HepG2 (cell line): ENCODE measurements around the gene VDR. TPM values are rescaled to one million over a fixed set of nuclear protein-coding genes. Genes with fewer than 3 reads are reported as not detected.

Experiments used
- ATAC-seq: fragments of 200-7000 bp; cut with Tn5 transposase; 3 replicates; pipeline ENCODE4 v1.9.1; 2020; ENCODE audit warnings: mild to moderate bottlenecking, moderate library complexity
- BruUV-seq: library from RNA; stranded (reverse); fragments of 400-500 nt; replicated peaks from 2 replicates; lab custom pipeline; 2021; lab: Mats Ljungman, UMichigan
- CTCF ChIA-PET: fragments of 300-600 bp; formaldehyde crosslinking; extraction: SDS; loops from one replicate; lab custom pipeline; 2021; ENCODE audit warnings: low total read pairs, inconsistent platforms, low intra/inter-chr PET ratio; lab: Yijun Ruan, JAX
- POLR2A ChIA-PET: fragments of 350-600 bp; sonication (Branson Sonifier 250); formaldehyde crosslinking; loops from one replicate; lab custom pipeline; 2020; ENCODE audit warnings: antibody characterized with exemption, inconsistent platforms; lab: Yijun Ruan, JAX
- DNase-seq: peaks from one replicate; pipeline ENCODE4 v3.0.0-alpha.2; 2015; ENCODE audit warnings: low spot score
- FAIRE-seq: peaks from 3 replicates; lab custom pipeline; 2011; peaks lifted over from hg19 to GRCh38; lab: Jason Lieb, UNC
- H2AFZ ChIP-seq: one replicate; pipeline ENCODE4 v1.6.1; 2011; ENCODE audit warnings: low read length, inconsistent platforms
- H3K27ac ChIP-seq: fragments of 300-600 bp; 3 replicates; pipeline ENCODE4 v1.8.0; 2011; ENCODE audit warnings: mixed run types, mild to moderate bottlenecking, mixed read lengths, low read length, inconsistent platforms; ENCODE audit not compliant: insufficient read depth; ENCODE audit errors: extremely low read length
- H3K27me3 ChIP-seq, 2 experiments: fragments of 200-600 bp in 1 of 2; 2 replicates in 1 of 2; 3 replicates in 1 of 2; pipeline versions ENCODE4 v1.6.0 to v1.8.0; 2011; ENCODE audit warnings: low read length in 2 of 2, mild to moderate bottlenecking in 2 of 2, moderate library complexity in 2 of 2, inconsistent platforms in 1 of 2; ENCODE audit not compliant: insufficient read depth in 2 of 2, control insufficient read depth in 1 of 2
- H3K36me3 ChIP-seq, 2 experiments: fragments of 200-600 bp in 1 of 2; replicated peaks in 1 of 2; 2 replicates in 1 of 2; 3 replicates in 1 of 2; pipeline versions ENCODE4 v1.5.1 to v1.8.0; 2011; ENCODE audit warnings: low read length in 2 of 2, inconsistent platforms in 1 of 2; ENCODE audit not compliant: insufficient read depth in 2 of 2, control insufficient read depth in 1 of 2
- H3K4me1 ChIP-seq: 2 replicates; pipeline ENCODE4 v1.5.1; 2012; ENCODE audit warnings: low read length, inconsistent platforms; ENCODE audit not compliant: insufficient read depth
- H3K4me2 ChIP-seq: 2 replicates; pipeline ENCODE4 v1.6.0; 2011; ENCODE audit warnings: low read depth, low read length, inconsistent platforms
- H3K4me3 ChIP-seq, 3 experiments: fragments of 200-600 bp in 1 of 3; sonication (generic), shearing (Covaris generic) in 1 of 3; replicated peaks in 1 of 3; 2 replicates each; pipeline ENCODE4 v1.5.1; 2011 to 2016; ENCODE audit warnings: low read length in 3 of 3, inconsistent platforms in 2 of 3, low read depth in 2 of 3, mild to moderate bottlenecking in 2 of 3, control low read depth in 1 of 3, mixed read lengths in 1 of 3; ENCODE audit not compliant: insufficient read depth in 1 of 3
- H3K79me2 ChIP-seq: one replicate; pipeline ENCODE4 v1.6.1; 2011; ENCODE audit warnings: low read length, inconsistent platforms; ENCODE audit not compliant: insufficient read depth
- H3K9ac ChIP-seq: 2 replicates; pipeline ENCODE4 v1.6.0; 2011; ENCODE audit warnings: mild to moderate bottlenecking, low read depth, low read length, inconsistent platforms; ENCODE audit not compliant: insufficient read depth
- H3K9me3 ChIP-seq: 2 replicates; pipeline ENCODE4 v1.5.1; 2012; ENCODE audit warnings: mild to moderate bottlenecking, low read length
- H4K20me1 ChIP-seq: 2 replicates; pipeline ENCODE4 v1.6.0; 2011; ENCODE audit warnings: inconsistent platforms, mild to moderate bottlenecking, low read length, moderate library complexity; ENCODE audit not compliant: insufficient read depth
- AFF4 ChIP-seq: sonication (generic); formaldehyde crosslinking; IDR thresholded peaks from 2 replicates; pipeline ENCODE4 v1.4.0; 2020; ENCODE audit warnings: missing genetic modification reagents
- ARNTL ChIP-seq: sonication (generic); formaldehyde crosslinking; IDR thresholded peaks from 2 replicates; pipeline ENCODE4 v1.4.0; 2020; ENCODE audit warnings: mild to moderate bottlenecking, missing genetic modification reagents
- GLMP ChIP-seq: sonication (generic); formaldehyde crosslinking; IDR thresholded peaks from 2 replicates; pipeline ENCODE4 v1.9.0; 2021; ENCODE audit warnings: missing genetic modification reagents, mild to moderate bottlenecking, borderline replicate concordance
- NFE2L2 ChIP-seq: fragments of 150-350 bp; IDR thresholded peaks from 2 replicates; pipeline ENCODE4 v1.6.1; 2014; ENCODE audit warnings: low read length
- SIN3A ChIP-seq: IDR thresholded peaks from 2 replicates; pipeline ENCODE4 v1.6.1; 2011; ENCODE audit warnings: low read depth, mild to moderate bottlenecking, control low read depth, low read length, borderline replicate concordance
- SIX1 ChIP-seq: sonication (generic); formaldehyde crosslinking; IDR thresholded peaks from 2 replicates; pipeline ENCODE4 v1.4.0; 2020; ENCODE audit warnings: missing genetic modification reagents, borderline replicate concordance
- SNAPC4 ChIP-seq: sonication (generic); formaldehyde crosslinking; IDR thresholded peaks from 2 replicates; pipeline ENCODE4 v1.4.0; 2020; ENCODE audit warnings: mild to moderate bottlenecking, missing genetic modification reagents
- SP1 ChIP-seq, 2 experiments: fragments of 450-650 bp in 1 of 2; sonication (generic) in 1 of 2; formaldehyde crosslinking in 1 of 2; IDR thresholded peaks; 2 replicates each; pipeline versions ENCODE4 v1.4.0 to v1.6.1; 2016 to 2020; ENCODE audit warnings: missing genetic modification reagents in 1 of 2
- ZBTB33 ChIP-seq: sonication (generic); formaldehyde crosslinking; IDR thresholded peaks from 2 replicates; pipeline ENCODE4 v1.4.0; 2020; ENCODE audit warnings: missing genetic modification reagents
- ZNF572 ChIP-seq: sonication (generic); formaldehyde crosslinking; IDR thresholded peaks from 2 replicates; pipeline ENCODE4 v1.5.1; 2020; ENCODE audit warnings: mild to moderate bottlenecking, missing genetic modification reagents
- WGBS: methylation state at CpG from one replicate; pipeline ENCODE4 v1.1.6; 2017; ENCODE audit warnings: low lambda C conversion rate; 5-methylcytosine and 5-hydroxymethylcytosine counted together
- in situ Hi-C: cut with HindIII; loops from 2 replicates; pipeline ENCODE4 v1.10.0; 2017; ENCODE audit warnings: low pct_unique_long_range_greater_than_20kb; ENCODE audit not compliant: extremely low pct_ligation_motif_present
- intact Hi-C: fragments of 100-400 bp; cut with micrococcal nuclease; formaldehyde crosslinking; loops from one replicate; pipeline ENCODE4 v1.10.0; 2022; ENCODE audit not compliant: unreplicated experiment
- polyA plus RNA-seq, 8 experiments: library from polyadenylated mRNA; depleted of rRNA in 3 of 8; stranded (reverse) in 7 of 8; unstranded in 1 of 8; fragments of >200 nt; fragmentation: Illumina TruSeq in 4 of 8; extraction: Trizol in 4 of 8; gene quantifications; 2 replicates each; pipeline versions ENCODE4 v1.2.1 to v1.2.3, GENCODE V29; 2011 to 2016; ENCODE audit warnings: low read depth in 4 of 8, missing spikeins in 1 of 8, mixed read lengths in 1 of 8; ENCODE audit not compliant: insufficient read depth in 1 of 8
- total RNA-seq, 5 experiments: library from RNA; depleted of rRNA; stranded (reverse); fragments of >200 nt; fragmentation: Illumina TruSeq; extraction: Trizol; gene quantifications; 2 replicates each; pipeline ENCODE4 v1.2.3, GENCODE V29; 2016; ENCODE audit warnings: low read depth in 1 of 5

The VDR gene
- total and polyA plus RNA-seq, 2 of the 13 experiments (the other 11 are each of a cell fraction or from before 2014, with no cell fraction given) = 0.08 to 0.33 TPM

DNA sequence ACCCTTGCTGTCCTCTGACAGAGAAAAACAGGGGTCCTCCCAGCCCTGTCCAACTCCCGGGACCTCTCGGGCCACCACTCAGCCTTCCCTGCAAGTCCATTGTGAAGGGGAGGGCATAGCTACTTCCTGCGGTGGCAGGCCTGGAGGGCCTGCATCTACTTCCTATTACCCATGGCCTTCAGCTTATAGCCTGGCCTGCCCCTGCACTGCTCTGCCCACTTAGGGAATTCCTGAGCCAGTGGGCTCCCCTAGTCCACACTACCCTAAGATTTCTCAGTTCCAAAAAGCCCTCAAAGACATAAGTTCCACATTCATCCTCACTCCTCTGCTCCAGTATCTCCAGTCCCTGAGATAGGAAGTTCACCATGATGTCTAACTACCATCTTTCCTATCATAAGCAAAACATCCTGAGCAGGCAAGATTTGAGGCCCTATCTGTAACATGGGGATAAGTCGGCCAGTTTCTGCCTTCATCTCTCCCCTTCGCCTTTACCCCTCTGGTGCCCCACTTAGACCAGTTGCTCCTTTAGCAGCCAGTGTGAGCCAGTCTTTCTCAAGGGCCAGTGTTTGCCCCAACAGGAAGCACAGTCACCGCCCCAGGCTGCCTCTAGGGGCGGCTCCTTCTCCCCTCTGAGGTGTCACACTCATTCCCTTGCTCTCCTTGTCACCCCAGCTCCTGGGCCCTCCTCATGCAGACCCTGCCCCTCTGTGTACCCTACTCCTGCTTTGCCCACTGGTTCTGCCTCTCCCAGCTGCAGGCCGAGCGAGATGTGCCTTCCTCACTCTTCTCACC is 96.0 kb downstream of the VDR start:
- Histone ChIP-seq H3K4me1 (0 out of 2 replicates have a peak, but pooled peaks cover 5% of the 10 kb centered on the region), H3K36me3 (no peaks in the 10 kb centered on the region; a peak in 1 of 5 replicates), H3K4me2 (no peak overlapping the region), H3K4me3 (no peak overlapping the region), H3K9ac (no peak overlapping the region), H2AFZ (no peak overlapping the region), H4K20me1 (no peaks in the 10 kb centered on the region), H3K9me3 (no peaks in the 10 kb centered on the region), H3K27me3 (no peaks in the 10 kb centered on the region), H3K79me2 (peaks cover 1% of the 10 kb centered on the region), H3K27ac (no peak overlapping the region)
- in situ Hi-C loops = no loop called here
- CTCF ChIA-PET = no interaction called here
- FAIRE-seq (no peak), DNase-seq (no peak), ATAC-seq (peak; percentile 28; the same call in 2 of the 3 replicates)
- intact Hi-C loops = no loop called here
- POLR2A ChIA-PET = interaction anchor here (1.1 kb wide), 2 partner anchors 9 to 12 kb away, joined by 4 read pairs; no protein-coding TSS in a partner anchor
- 93% methylated on average over 9 of the region's 9 CpGs for WGBS
- no TSS peak for BruUV-seq
- TF ChIP-seq ZBTB33 (CRISPR knock-in tag) = no peak
- no peak for TF ChIP-seq SP1 (IDR thresholded peaks at IDR 0.05)
- TF ChIP-seq SP1 (CRISPR knock-in tag; IDR thresholded peaks at IDR 0.05) = no peak
- TF ChIP-seq SNAPC4 = no peak
- no peak for TF ChIP-seq NFE2L2
- TF ChIP-seq ZNF572 (CRISPR knock-in tag) = no peak
- TF ChIP-seq GLMP (CRISPR knock-in tag) = no peak
- TF ChIP-seq SIX1 (CRISPR knock-in tag) = no peak
- no peak for TF ChIP-seq SIN3A
- no peak for TF ChIP-seq ARNTL (CRISPR knock-in tag)
- TF ChIP-seq AFF4 (CRISPR knock-in tag) = no peak
